Endothelial cell of umbilical vein (primary cell): Measurements from ENCODE around the gene MGME1. TPM values are rescaled to one million over a fixed set of nuclear protein-coding genes. Genes with fewer than 3 reads are reported as not detected.

Source experiments
- BruUV-seq: library from RNA; stranded (reverse); fragments of 400-500 nt; replicated peaks from 2 replicates; lab custom pipeline; 2021; lab: Mats Ljungman, UMichigan
- CTCF ChIA-PET: fragments of 300-600, 350-600 bp; sonication (Branson Sonifier 250); formaldehyde crosslinking; loops from one replicate; lab custom pipeline; 2021; ENCODE audit warnings: antibody characterized with exemption, inconsistent platforms; lab: Charles Lee
- POLR2A ChIA-PET: fragments of 300-600, 350-600 bp; sonication (Branson Sonifier 250); formaldehyde crosslinking; loops from one replicate; lab custom pipeline; 2021; ENCODE audit warnings: antibody characterized with exemption, inconsistent platforms; lab: Charles Lee
- DNase-seq: peaks from one replicate; pipeline ENCODE4 v3.0.0-alpha.2; 2011; ENCODE audit warnings: low read depth, low spot score
- FAIRE-seq: peaks from 2 replicates; lab custom pipeline; 2011; peaks lifted over from hg19 to GRCh38; lab: Jason Lieb, UNC
- H2AFZ ChIP-seq: 2 replicates; pipeline ENCODE4 v1.6.0; 2012; ENCODE audit warnings: low read depth, low read length, control low read depth, inconsistent platforms
- H3K27ac ChIP-seq: 2 replicates; pipeline ENCODE4 v1.5.1; 2011; ENCODE audit warnings: low read depth, mild to moderate bottlenecking, control low read depth, low read length, moderate library complexity; ENCODE audit not compliant: insufficient read depth
- H3K27me3 ChIP-seq, 2 experiments: 2 replicates each; pipeline versions ENCODE4 v1.6.0 to v1.6.1; 2011; ENCODE audit warnings: low read length in 2 of 2, mixed read lengths in 1 of 2; ENCODE audit not compliant: control insufficient read depth in 2 of 2, insufficient read depth in 2 of 2
- H3K36me3 ChIP-seq, 2 experiments: 2 replicates in 1 of 2; 3 replicates in 1 of 2; pipeline ENCODE4 v1.5.1; 2011; ENCODE audit warnings: low read length in 2 of 2, mild to moderate bottlenecking in 1 of 2, moderate library complexity in 1 of 2; ENCODE audit not compliant: control insufficient read depth in 2 of 2, insufficient read depth in 2 of 2; ENCODE audit errors: extremely low read depth in 1 of 2
- H3K4me1 ChIP-seq: 3 replicates; pipeline ENCODE4 v1.5.1; 2011; ENCODE audit warnings: mild to moderate bottlenecking, low read length; ENCODE audit not compliant: control insufficient read depth, insufficient read depth; ENCODE audit errors: extremely low read depth
- H3K4me2 ChIP-seq: 2 replicates; pipeline ENCODE4 v1.6.1; 2011; ENCODE audit warnings: low read length, control low read depth, mixed read lengths; ENCODE audit not compliant: insufficient read depth
- H3K4me3 ChIP-seq, 3 experiments: fragments of 200-600 bp in 1 of 3; sonication (generic), shearing (Covaris generic) in 1 of 3; replicated peaks in 1 of 3; 2 replicates each; pipeline ENCODE4 v1.5.1; 2011 to 2016; ENCODE audit warnings: control low read depth in 3 of 3, low read length in 3 of 3, mild to moderate bottlenecking in 2 of 3, inconsistent platforms in 1 of 3, low read depth in 1 of 3, moderate library complexity in 1 of 3; ENCODE audit not compliant: insufficient read depth in 1 of 3
- H3K79me2 ChIP-seq: 2 replicates; pipeline ENCODE4 v1.6.0; 2012; ENCODE audit warnings: low read length, inconsistent platforms; ENCODE audit not compliant: control insufficient read depth, insufficient read depth
- H3K9ac ChIP-seq: replicated peaks from 2 replicates; pipeline ENCODE3; 2011; ENCODE audit warnings: low read length, control low read depth; ENCODE audit not compliant: insufficient read depth; ENCODE audit errors: extremely low read depth
- H3K9me1 ChIP-seq: replicated peaks from 3 replicates; pipeline ENCODE4 v1.6.0; 2011; ENCODE audit warnings: mild to moderate bottlenecking, low read length; ENCODE audit not compliant: control insufficient read depth, insufficient read depth; ENCODE audit errors: extremely low read depth
- H3K9me3 ChIP-seq: replicated peaks from 2 replicates; pipeline ENCODE4 v1.5.1; 2012; ENCODE audit warnings: low read length, inconsistent platforms; ENCODE audit not compliant: control insufficient read depth, insufficient read depth
- H4K20me1 ChIP-seq: replicated peaks from 2 replicates; pipeline ENCODE3; 2011; ENCODE audit warnings: mild to moderate bottlenecking, low read length; ENCODE audit not compliant: control insufficient read depth, insufficient read depth; ENCODE audit errors: extremely low read depth
- EZH2 ChIP-seq: IDR thresholded peaks from 2 replicates; pipeline ENCODE4 v1.6.1; 2012; ENCODE audit warnings: borderline replicate concordance, low read depth, mild to moderate bottlenecking, moderate library complexity, low read length, inconsistent platforms; ENCODE audit not compliant: severe bottlenecking
- FOS ChIP-seq: IDR thresholded peaks from 2 replicates; pipeline ENCODE4 v1.6.1; 2011; ENCODE audit warnings: mild to moderate bottlenecking, low read length, moderate library complexity, borderline replicate concordance; ENCODE audit not compliant: insufficient read depth
- GATA2 ChIP-seq: IDR thresholded peaks from 2 replicates; pipeline ENCODE4 v1.7.0; 2011; ENCODE audit warnings: low read depth, mild to moderate bottlenecking, moderate library complexity, mixed read lengths, low read length; ENCODE audit not compliant: insufficient read length, insufficient read depth
- JUN ChIP-seq: IDR thresholded peaks from 2 replicates; pipeline ENCODE4 v1.6.1; 2011; ENCODE audit warnings: borderline replicate concordance, low read depth; ENCODE audit not compliant: insufficient read length, insufficient read depth
- MYC ChIP-seq: IDR thresholded peaks from one replicate; pipeline ENCODE4 v1.6.1; 2011; ENCODE audit warnings: mild to moderate bottlenecking, low read depth, low read length
- POLR2A ChIP-seq: IDR thresholded peaks from 2 replicates; pipeline ENCODE4 v1.6.1; 2012; ENCODE audit warnings: low read depth, mild to moderate bottlenecking, control low read depth, low read length
- POLR2AphosphoS5 ChIP-seq: IDR thresholded peaks from 2 replicates; pipeline ENCODE4 v1.6.1; 2012; ENCODE audit warnings: low read depth, mild to moderate bottlenecking, control low read depth, low read length, moderate library complexity; ENCODE audit not compliant: insufficient read depth
- dilution Hi-C: fragments of 300-500 bp; cut with MboI; formaldehyde crosslinking; loops from one replicate; pipeline ENCODE4 v1.15.0; 2019; ENCODE audit warnings: low sequenced_read_pairs; ENCODE audit not compliant: extremely low pct_ligation_motif_present
- intact Hi-C: fragments of 100-400 bp; cut with micrococcal nuclease; formaldehyde crosslinking; loops from one replicate; pipeline ENCODE4 v1.10.0; 2022
- polyA plus RNA-seq, 4 experiments: library from polyadenylated mRNA; depleted of rRNA in 3 of 4; stranded (reverse) in 3 of 4; unstranded in 1 of 4; fragments of >200 nt; gene quantifications; 2 replicates each; pipeline versions ENCODE4 v1.2.1 to v1.2.3, GENCODE V29; 2011 to 2012; ENCODE audit warnings: missing spikeins in 1 of 4
- total RNA-seq: library from RNA; stranded (reverse); gene quantifications from 2 replicates; pipeline ENCODE4 v1.2.3, GENCODE V29; 2021
- TF ChIP-seq, protein P1 (sequence below), 2 donors: IDR thresholded peaks; 1 replicate in 1 of 2; 2 replicates in 1 of 2; pipeline ENCODE4 v1.5.1; 2011; ENCODE audit warnings: low read length in 2 of 2, mild to moderate bottlenecking in 2 of 2, moderate library complexity in 2 of 2, control low read depth in 1 of 2, inconsistent platforms in 1 of 2, low read depth in 1 of 2; ENCODE audit not compliant: insufficient read depth in 1 of 2; ENCODE audit errors: extremely low read depth in 1 of 2
- TF ChIP-seq, protein P2 (sequence below): IDR thresholded peaks from 2 replicates; pipeline ENCODE4 v1.6.1; 2011; ENCODE audit not compliant: insufficient read depth, insufficient read length

The MGME1 gene
- total and polyA plus RNA-seq, 2 donors (not counting 3 experiments of a cell fraction or from before 2014, with no cell fraction given), result 8.9 to 26.2 TPM

DNA sequence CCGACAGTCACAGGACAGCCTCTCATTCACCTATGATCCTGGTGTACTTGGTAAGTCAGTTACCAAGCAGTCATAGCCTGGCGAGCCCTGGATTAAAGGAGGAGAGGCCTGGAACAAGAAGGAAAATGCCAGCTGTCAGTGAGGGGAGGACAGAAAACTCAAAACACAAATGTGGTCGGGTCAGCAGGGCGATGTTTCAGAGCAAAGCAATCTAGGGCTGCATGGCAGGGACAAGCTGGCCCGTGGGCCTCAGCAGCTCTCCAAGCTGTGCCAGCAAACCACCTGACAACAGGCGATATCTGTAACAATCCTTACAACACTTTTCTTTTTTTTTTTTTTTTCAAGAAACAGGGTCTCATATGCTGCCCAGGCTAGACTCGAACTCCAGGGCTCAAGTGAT is 40.3 kb downstream of the MGME1 start:
- no peak overlapping the region for H3K4me3 ChIP-seq
- no peaks in the 10 kb centered on the region for H3K36me3 ChIP-seq
- H3K9ac ChIP-seq, result no peak overlapping the region
- no peak overlapping the region for H2AFZ ChIP-seq
- H3K4me1 ChIP-seq, result no peaks in the 10 kb centered on the region
- POLR2A ChIA-PET, result no interaction called here
- no peaks in the 10 kb centered on the region for H4K20me1 ChIP-seq
- no peaks in the 10 kb centered on the region for H3K9me3 ChIP-seq
- BruUV-seq, result no TSS peak
- intact Hi-C loops (no loop called here), dilution Hi-C loops (no loop called here)
- no peak overlapping the region for H3K27ac ChIP-seq
- DNase-seq, result no peak
- no peak overlapping the region for H3K4me2 ChIP-seq
- TF ChIP-seq, protein P1, sequence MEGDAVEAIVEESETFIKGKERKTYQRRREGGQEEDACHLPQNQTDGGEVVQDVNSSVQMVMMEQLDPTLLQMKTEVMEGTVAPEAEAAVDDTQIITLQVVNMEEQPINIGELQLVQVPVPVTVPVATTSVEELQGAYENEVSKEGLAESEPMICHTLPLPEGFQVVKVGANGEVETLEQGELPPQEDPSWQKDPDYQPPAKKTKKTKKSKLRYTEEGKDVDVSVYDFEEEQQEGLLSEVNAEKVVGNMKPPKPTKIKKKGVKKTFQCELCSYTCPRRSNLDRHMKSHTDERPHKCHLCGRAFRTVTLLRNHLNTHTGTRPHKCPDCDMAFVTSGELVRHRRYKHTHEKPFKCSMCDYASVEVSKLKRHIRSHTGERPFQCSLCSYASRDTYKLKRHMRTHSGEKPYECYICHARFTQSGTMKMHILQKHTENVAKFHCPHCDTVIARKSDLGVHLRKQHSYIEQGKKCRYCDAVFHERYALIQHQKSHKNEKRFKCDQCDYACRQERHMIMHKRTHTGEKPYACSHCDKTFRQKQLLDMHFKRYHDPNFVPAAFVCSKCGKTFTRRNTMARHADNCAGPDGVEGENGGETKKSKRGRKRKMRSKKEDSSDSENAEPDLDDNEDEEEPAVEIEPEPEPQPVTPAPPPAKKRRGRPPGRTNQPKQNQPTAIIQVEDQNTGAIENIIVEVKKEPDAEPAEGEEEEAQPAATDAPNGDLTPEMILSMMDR (IDR thresholded peaks at IDR 0.05; ENCODE audit: extremely low read depth in 1 of 2, insufficient read depth in 1 of 2, low read depth in 1 of 2, low read length in 2 of 2), result no peak
- TF ChIP-seq MYC (no peak), POLR2A (no peak), GATA2 (no peak), FOS (no peak)
- TF ChIP-seq, protein P2, sequence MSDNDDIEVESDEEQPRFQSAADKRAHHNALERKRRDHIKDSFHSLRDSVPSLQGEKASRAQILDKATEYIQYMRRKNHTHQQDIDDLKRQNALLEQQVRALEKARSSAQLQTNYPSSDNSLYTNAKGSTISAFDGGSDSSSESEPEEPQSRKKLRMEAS, result no peak
- FAIRE-seq, result no peak
- CTCF ChIA-PET, result no interaction called here
- no peaks in the 10 kb centered on the region for H3K79me2 ChIP-seq
- H3K27me3 ChIP-seq, result no peaks in the 10 kb centered on the region
- no peaks in the 10 kb centered on the region for H3K9me1 ChIP-seq

DNA sequence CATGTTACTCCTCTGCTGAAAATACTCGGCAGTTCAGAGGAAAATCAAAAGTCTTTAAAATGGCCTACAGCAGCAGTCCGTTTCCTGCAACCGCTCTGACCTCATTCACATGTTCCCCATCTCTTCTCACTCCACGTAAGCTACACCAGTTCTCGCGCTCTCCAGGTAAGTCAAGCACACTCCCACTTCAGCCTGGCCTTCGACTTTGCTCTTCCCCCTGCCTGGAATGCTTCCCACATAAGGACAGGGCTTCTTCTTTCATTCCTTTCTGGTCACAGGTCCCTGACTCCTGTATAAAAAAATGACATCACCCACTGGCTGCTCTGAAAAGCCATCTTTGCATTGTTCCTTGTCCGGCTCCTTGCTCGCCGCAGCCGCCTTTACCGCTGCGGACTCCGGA is 42.7 kb downstream of the MGME1 start:
- TF ChIP-seq POLR2AphosphoS5 (no peak), POLR2A (no peak), MYC (no peak), GATA2 (no peak), JUN (no peak), FOS (no peak), EZH2 (no peak)
- TF ChIP-seq, protein P2, result no peak
- TF ChIP-seq, protein P1 (IDR thresholded peaks at IDR 0.05; ENCODE audit: extremely low read depth in 1 of 2, insufficient read depth in 1 of 2, low read depth in 1 of 2, low read length in 2 of 2), result no peak
- no peaks in the 10 kb centered on the region for H3K9me1 ChIP-seq
- H3K9me3 ChIP-seq, result no peaks in the 10 kb centered on the region
- H3K27me3 ChIP-seq, result no peaks in the 10 kb centered on the region
- ChIA-PET CTCF (no interaction called here), POLR2A (no interaction called here)
- BruUV-seq, result no TSS peak
- no peak overlapping the region for H2AFZ ChIP-seq
- H4K20me1 ChIP-seq, result no peaks in the 10 kb centered on the region
- H3K27ac ChIP-seq, result no peak overlapping the region
- H3K4me1 ChIP-seq, result no peaks in the 10 kb centered on the region
- no peak for DNase-seq
- no peaks in the 10 kb centered on the region for H3K36me3 ChIP-seq
- dilution Hi-C loops, result no loop called here
- intact Hi-C loops, result no loop called here
- no peak overlapping the region for H3K4me2 ChIP-seq
- H3K79me2 ChIP-seq, result no peaks in the 10 kb centered on the region
- FAIRE-seq, result no peak
- H3K9ac ChIP-seq, result no peak overlapping the region
- H3K4me3 ChIP-seq, result no peak overlapping the region
